ENCODE data around the gene NGRN.

DNA sequence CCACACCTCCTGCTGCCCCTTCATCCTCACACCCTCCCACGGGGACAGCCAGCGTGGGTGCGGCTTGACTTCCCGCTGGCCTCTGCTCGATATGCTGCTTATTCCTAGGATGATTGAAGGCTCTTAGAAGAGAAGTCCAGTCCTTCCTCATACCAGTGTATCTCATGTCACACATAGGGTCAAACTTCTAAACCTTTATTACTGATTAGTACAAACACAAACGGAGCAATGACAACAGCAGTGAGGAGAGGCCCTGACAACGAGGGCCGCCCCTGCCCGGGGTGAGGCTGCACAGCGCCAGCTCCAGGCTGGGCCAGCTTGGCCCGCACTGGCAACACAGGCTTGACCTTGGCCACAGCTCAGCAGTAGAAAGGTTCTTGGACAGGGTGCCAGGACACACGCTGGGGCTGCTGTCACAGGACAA is 35.4 kb upstream of the NGRN start:
- TF ChIP-seq CTCF (IDR thresholded peaks at IDR 0.05): peak in 1 of 4 donors; percentile 13
- no peak for TF ChIP-seq POLR2A (IDR thresholded peaks at IDR 0.05)

All from right lobe of liver (tissue), 4 donors.